Measurements from ENCODE around the gene CHRM2.

CHRM2 gene

GRCh38 chr7:137005873-137006272 is 137.4 kb downstream of the CHRM2 start:
- TF ChIP-seq CTCF (IDR thresholded peaks at IDR 0.05; ENCODE audit: insufficient read depth, low read length, missing control alignments) = no peak
- no peak overlapping the region for H3K4me3 ChIP-seq (ENCODE audit: low read depth, low read length)
- CTCF ChIA-PET = no interaction called here
- no peak for DNase-seq (ENCODE audit: low read depth, low spot score)
- POLR2A ChIA-PET = no interaction called here

- DNase-seq (ENCODE audit: low read depth, low spot score) = no peak
- H3K4me3 ChIP-seq (ENCODE audit: low read depth, low read length) = no peak overlapping the region
- no peak for TF ChIP-seq CTCF (IDR thresholded peaks at IDR 0.05; ENCODE audit: insufficient read depth, low read length, missing control alignments)
- ChIA-PET POLR2A (no interaction called here), CTCF (interaction anchor here (1.4 kb wide), 1 partner anchor 12 kb away, joined by 3 read pairs; no protein-coding TSS in a partner anchor)
Observed at GRCh38 chr7:137006293-137006692, 137.8 kb downstream of the CHRM2 start.

- DNase-seq (ENCODE audit: low read depth, low spot score) = no peak
- CTCF ChIA-PET = interaction anchor here (1.4 kb wide), 1 partner anchor 13 kb away, joined by 3 read pairs; no protein-coding TSS in a partner anchor
- POLR2A ChIA-PET = no interaction called here
- TF ChIP-seq CTCF (IDR thresholded peaks at IDR 0.05; ENCODE audit: insufficient read depth, low read length, missing control alignments) = no peak
- no peak overlapping the region for H3K4me3 ChIP-seq (ENCODE audit: low read depth, low read length)
Observed at GRCh38 chr7:137007001-137007694, 138.7 kb downstream of the CHRM2 start.

- no peak for DNase-seq (ENCODE audit: low read depth, low spot score)
- ChIA-PET CTCF (no interaction called here), POLR2A (no interaction called here)
- H3K4me3 ChIP-seq (ENCODE audit: low read depth, low read length) = no peak overlapping the region
- TF ChIP-seq CTCF (IDR thresholded peaks at IDR 0.05; ENCODE audit: insufficient read depth, low read length, missing control alignments) = no peak
Observed at GRCh38 chr7:137009404-137009803, 141.0 kb downstream of the CHRM2 start.

GRCh38 chr7:137015015-137015414 is 146.6 kb downstream of the CHRM2 start:
- ChIA-PET POLR2A (no interaction called here), CTCF (no interaction called here)

GRCh38 chr7:137017221-137017620 is 148.8 kb downstream of the CHRM2 start:
- TF ChIP-seq CTCF (IDR thresholded peaks at IDR 0.05; ENCODE audit: insufficient read depth, low read length, missing control alignments) = no peak
- CTCF ChIA-PET = no interaction called here
- DNase-seq (ENCODE audit: low read depth, low spot score) = no peak
- H3K4me3 ChIP-seq (ENCODE audit: low read depth, low read length) = no peak overlapping the region
- POLR2A ChIA-PET = no interaction called here

More at GRCh38 chr7:137015015-137015414, 146.6 kb downstream of the CHRM2 start:
- H3K4me3 ChIP-seq (ENCODE audit: low read depth, low read length) = no peak overlapping the region
- TF ChIP-seq CTCF (IDR thresholded peaks at IDR 0.05; ENCODE audit: insufficient read depth, low read length, missing control alignments) = no peak
- DNase-seq (ENCODE audit: low read depth, low spot score) = no peak
